HG02973 (cell line): Measurements from ENCODE around the gene GPR63.

Source experiments
- ATAC-seq: cut with Tn5 transposase; IDR thresholded peaks from one replicate; pipeline ENCODE4 v1.9.1; 2021; ENCODE audit warnings: moderate library complexity; ENCODE audit not compliant: unreplicated experiment

Gene GPR63

DNA sequence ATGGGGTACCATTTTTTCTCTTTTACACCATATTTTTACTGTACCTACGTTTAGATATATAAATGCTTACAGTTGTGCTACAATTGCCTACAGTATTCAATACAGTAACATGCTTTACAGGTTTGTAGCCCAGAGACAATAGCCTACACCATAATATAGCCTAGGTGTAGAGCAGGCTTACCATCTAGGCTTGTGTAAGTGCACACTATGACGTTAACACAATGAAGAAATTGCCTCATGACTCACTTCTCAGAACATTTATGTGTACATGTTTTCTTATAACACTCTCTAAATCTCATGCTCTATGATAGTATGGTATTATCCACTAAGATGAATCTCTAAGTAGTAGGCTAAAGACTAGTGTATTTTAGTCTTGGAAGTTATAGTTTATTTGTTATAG is 13.5 kb downstream of the GPR63 start:
- no peak for ATAC-seq

GRCh38 chr6:96821034-96821433 is 16.2 kb downstream of the GPR63 start:
- no peak for ATAC-seq

DNA sequence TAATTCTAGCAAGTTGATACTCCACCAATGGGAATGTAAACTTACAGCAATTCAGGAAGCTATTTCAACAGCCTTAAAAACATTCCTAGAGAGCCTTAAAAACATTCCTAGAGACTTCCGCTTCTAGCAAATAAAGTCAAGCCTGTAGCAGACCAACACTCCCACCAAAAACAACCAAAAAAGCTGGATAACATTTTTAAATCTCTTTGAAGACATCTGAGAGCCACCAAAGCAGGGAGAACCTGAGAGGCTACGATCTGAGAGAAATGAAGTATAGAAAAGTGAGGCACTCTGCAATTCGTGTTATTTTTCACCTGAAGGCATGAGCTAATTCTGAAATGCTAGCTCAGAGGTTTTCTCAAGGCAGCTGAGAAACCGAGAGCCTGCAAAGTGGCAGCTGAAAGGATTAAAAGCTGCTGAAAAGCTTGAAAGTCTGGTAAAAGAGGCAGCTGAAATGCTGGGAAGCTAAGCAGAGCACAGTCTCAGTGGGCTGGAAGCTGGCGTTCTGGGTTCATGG is 20.9 kb downstream of the GPR63 start:
- no peak for ATAC-seq

- no peak for ATAC-seq
Measured at GRCh38 chr6:96814625-96815024, 22.7 kb downstream of the GPR63 start.

GRCh38 chr6:96812077-96812703 is 25.1 kb downstream of the GPR63 start:
- no peak for ATAC-seq

DNA sequence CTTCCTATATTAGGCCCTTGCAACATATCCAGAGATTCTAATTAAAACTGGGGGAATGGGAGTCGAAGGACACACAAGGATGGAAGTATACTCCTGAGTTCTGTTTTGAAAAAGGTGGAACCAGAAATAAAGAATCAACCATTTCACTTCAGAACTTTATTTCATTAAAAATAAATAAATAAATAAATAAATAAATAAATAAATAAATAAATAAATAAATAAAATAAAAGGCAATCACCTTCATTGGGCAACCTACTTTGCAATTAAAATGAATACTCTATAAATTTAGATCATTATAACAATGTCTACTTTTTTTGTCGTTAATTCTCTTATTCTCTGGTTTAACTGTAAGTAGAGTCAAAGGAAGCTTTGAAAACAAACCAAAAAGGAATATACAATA is 25.6 kb downstream of the GPR63 start:
- ATAC-seq, result no peak

DNA sequence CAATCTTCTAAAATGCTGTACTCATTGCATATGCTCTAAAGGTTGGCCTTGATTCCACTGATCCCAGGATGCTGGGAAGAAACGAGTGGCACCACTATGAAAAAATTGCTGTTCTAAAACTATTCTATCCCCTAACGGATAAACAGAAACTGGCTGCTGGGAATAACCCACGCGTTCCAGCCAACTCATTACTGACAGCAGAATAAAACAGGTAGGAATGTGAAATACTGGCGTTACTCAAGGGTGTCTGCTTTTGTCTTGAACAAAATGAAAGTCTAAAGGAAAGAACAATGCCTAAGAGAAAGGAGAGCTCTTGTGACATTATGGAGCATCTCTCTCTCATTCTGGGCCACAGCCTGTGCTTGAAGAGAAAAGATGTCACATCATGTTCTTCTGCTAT is 26.1 kb downstream of the GPR63 start:
- ATAC-seq, result no peak

DNA sequence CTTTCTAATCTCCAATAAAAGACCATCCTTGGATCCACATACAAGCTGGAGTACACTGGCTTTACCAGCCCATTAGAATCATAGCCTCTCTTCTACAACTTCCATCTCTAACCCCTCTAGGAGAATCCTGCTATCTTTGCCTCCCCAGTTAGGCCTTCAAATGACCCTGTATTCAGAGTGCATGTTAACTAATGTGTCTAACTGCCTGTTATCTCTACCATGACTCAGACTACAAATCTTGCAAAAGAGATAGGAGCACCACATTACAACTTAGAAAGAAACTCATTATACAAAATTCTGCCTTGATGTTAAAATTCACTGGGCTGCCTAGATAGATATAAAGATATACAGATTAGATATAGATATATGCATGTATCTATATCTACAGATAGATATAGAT is 28.2 kb downstream of the GPR63 start:
- ATAC-seq, result no peak

DNA sequence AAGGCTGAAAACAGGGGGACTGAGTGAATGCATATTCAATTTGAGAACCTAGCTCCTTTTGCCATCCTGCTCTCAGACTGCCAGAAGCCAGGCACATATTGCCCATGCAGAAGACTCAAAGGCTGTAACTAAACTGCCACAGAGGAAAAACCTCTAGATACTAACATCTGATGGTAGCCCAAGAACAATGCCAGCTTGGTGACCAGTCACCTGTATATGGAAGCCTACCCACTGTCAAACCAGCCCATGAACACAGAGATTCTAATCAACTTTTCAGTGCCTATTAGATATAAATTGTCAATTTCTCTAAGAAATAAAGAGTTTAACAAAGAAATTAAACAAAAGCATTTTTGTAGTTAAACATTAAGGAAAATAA is 34.2 kb downstream of the GPR63 start:
- no peak for ATAC-seq

DNA sequence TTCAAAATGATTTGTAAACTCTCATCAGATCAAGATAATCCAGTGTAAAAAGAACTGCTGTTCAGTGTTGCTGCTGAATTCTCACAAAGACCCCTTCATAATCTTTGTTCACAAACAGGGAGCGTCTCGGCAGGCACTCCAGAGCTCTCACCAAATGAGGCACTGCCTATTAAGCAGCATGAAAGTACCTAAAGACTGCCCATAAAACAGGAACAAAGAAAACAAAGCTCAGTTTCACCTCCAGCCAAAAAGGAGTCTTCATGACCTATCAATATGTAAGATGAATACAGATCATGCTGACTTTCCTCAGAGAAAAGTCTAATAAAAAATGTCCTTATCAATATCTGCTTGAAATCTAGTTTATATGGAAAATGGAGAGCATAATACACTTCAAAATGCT is 41.8 kb downstream of the GPR63 start:
- peak; percentile 98 for ATAC-seq

DNA sequence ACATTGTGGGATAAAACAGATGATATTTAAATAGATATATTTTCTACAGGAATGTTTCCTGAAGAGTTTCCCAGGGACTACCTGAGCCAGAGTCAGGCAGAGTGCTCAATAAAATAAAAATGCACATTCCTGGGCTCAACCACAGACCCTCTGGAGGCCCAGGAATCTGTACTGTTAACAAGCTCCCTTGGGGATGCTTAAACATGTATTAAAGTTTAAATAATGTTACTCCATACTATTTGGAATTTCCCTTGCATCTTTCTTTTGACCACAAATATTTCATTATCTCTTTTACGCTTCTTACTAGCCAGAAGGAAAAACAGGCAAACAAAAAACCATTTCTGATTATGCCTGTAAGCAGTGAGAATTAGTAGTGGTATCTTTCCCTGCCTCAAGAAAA is 42.3 kb downstream of the GPR63 start:
- ATAC-seq, result peak; percentile 23

DNA sequence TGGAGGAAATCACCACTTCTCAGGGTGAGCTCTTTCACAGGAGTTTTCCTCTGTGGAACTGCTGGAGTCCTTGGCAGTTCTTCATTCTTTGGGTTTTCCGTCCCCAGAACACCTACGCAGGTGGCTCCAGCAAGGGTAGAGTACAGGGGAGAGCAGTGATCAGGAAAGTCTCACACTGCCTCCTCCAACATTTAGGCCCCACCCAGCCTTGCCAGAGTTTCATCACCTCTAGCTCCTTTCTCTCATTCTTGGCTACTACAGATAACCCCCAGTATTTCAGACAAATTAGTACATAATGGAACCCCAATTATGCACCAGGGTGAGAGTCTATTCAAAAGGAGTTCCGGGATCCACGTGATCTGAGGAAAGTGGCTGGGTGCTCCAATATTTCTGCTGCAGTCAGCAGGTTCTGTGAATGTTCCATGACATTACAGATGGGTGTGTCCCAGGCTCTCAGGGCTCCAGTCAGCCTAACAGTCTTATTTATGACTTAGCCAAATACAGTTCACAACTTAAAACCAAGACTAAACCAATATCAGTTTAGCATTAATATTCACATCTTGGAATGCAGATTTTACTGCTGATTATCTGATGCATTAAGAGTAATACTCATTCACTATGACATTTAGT is 44.6 kb downstream of the GPR63 start:
- no peak for ATAC-seq

GRCh38 chr6:96789871-96790270 is 47.4 kb downstream of the GPR63 start:
- no peak for ATAC-seq

GRCh38 chr6:96787846-96788580 is 49.3 kb downstream of the GPR63 start:
- no peak for ATAC-seq

DNA sequence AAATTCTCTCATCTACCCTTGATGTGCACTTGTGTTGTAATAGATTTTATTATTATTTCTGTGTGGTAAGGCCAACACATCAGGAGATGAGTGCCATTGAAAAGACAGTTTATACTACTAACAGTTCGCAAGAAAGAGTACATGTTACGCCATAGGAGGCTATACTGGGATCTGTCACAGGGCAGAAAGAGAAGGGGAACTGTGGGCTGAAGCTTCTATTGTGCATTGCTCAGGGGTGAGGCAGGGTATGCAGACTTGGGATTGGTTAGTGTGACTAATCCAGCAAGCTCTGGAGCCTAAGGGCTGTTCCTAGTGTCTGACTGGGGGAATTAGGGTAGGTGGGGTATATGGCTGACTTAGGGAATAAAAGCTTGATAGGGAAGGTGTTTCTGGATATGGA is 50.9 kb downstream of the GPR63 start:
- no peak for ATAC-seq

DNA sequence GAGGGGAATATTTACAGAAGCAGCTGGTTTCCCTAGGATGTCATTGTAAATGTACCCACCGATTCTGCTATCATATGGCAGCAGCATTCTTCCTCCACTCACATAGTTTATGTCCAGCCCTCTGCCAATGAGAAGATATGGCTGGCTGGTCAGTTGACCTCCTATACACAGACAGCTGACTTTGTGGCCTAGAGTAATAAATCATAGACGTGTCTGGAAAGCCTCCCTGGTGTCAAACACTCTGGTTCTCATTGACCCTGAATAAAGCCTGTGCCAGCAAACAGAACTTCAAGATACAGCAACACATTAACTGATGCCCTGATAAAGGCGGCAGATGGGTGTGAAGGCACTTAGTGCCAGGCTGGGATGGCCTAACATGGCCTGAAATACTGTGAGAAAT is 52.6 kb downstream of the GPR63 start:
- no peak for ATAC-seq

GRCh38 chr6:96783307-96783706 is 54.0 kb downstream of the GPR63 start:
- no peak for ATAC-seq

GRCh38 chr6:96781557-96781956 is 55.7 kb downstream of the GPR63 start:
- ATAC-seq, result no peak

GRCh38 chr6:96777113-96777512 is 60.2 kb downstream of the GPR63 start:
- ATAC-seq, result no peak

DNA sequence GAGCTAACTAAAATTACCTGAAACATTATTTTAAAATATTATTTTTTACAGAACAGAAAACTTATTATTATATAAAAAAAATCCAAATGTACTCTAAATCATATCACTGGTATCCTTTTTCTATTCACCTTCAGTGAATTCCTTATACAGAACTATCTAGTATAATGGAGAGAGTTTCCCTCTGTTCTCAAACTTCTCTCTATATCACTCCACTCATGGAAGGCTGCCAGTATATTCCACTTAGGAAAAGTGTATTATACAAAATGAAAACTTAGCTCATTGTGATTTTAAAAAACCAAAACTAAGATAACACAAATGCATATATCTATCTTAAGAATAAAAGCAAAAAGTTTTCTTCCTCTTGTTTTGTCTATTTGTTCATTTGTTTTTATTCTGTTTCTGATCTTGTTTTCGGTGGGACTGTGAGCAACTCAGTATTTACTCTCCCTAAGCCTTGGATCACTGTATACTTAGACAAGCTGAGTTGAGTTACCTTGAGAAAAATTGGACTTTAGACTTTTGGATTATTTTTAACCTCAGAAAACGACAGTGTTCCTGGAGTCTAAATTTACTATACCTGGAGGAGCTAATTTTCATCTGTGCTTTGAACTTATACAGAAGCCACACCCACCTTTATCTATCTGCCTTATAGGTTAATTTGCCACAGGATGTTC is 61.4 kb downstream of the GPR63 start:
- ATAC-seq, result no peak

GRCh38 chr6:96766769-96767168 is 70.5 kb downstream of the GPR63 start:
- no peak for ATAC-seq

- ATAC-seq, result no peak
Measured at GRCh38 chr6:96762599-96762998, 74.7 kb downstream of the GPR63 start.
